Measurements from ENCODE around the gene SHTN1. TPM values are rescaled to one million over a fixed set of nuclear protein-coding genes. Genes with fewer than 3 reads are reported as not detected.

SHTN1 gene
- 7.1 and 8.5 TPM in 2 replicates for total RNA-seq

GRCh38 chr10:117005026-117005526 lies at the start of gene SHTN1:
Gene SHTN1 (minus strand): TSS chr10:117005187. CDS start chr10:117005079, 108 bp downstream.

GRCh38 chr10:116849248-116850057 lies 155.5 kb downstream of the SHTN1 start, which contains the start of gene ENO4:
Gene ENO4 (plus strand): TSS chr10:116849499. CDS start chr10:116849567, 68 bp downstream.

Small RNA genes within 50 kb of the gene (small RNA-seq; reads per million reads assigned to genes)
- not detected for gene AC012308.1

Other genes starting within 250 kb of the SHTN1 start
- 0.10 and 0.33 TPM in 2 replicates for gene ENO4, start 155.7 kb downstream of the SHTN1 start, total RNA-seq
- not detected in 2 replicates for gene VAX1, start 133.1 kb upstream of the SHTN1 start, total RNA-seq
- not detected in 2 replicates for gene KCNK18, start 192.3 kb upstream of the SHTN1 start, total RNA-seq
- gene SLC18A2, start 235.9 kb upstream of the SHTN1 start, total RNA-seq, result not detected in 2 replicates